ENCODE data around the gene BAZ2B. TPM values are rescaled to one million over a fixed set of nuclear protein-coding genes. Genes with fewer than 3 reads are reported as not detected.
A peak's percentile ranks its signal among the peaks of the same experiment; 100 is the strongest.

The BAZ2B gene
- total RNA-seq, 1 donor from 2014 or later, result 69.8 TPM

GRCh38 chr2:159449504-159450124 lies 166.7 kb downstream of the BAZ2B start:
- FAIRE-seq (no peak), DNase-seq (ENCODE audit: low read depth) (no peak)
- no peaks in the 10 kb centered on the region for H4K20me1 ChIP-seq (ENCODE audit: insufficient read depth, low read length)
- Mint-ChIP-seq H3K4me1 (ENCODE audit: low read depth, unreplicated experiment) (peaks cover 8% of the 10 kb centered on the region), H3K27ac (ENCODE audit: unreplicated experiment) (no peak overlapping the region), H3K9me3 (ENCODE audit: unreplicated experiment) (peaks cover 2% of the 10 kb centered on the region), H3K27me3 (ENCODE audit: low read depth, unreplicated experiment) (no peaks in the 10 kb centered on the region), H3K4me3 (ENCODE audit: unreplicated experiment) (no peak overlapping the region), H3K36me3 (ENCODE audit: low read depth, unreplicated experiment) (peaks cover 7% of the 10 kb centered on the region)
- no peaks in the 10 kb centered on the region for H3K4me1 ChIP-seq (ENCODE audit: insufficient read depth, low read length)
- H3K4me3 ChIP-seq (ENCODE audit: insufficient read depth, low read depth, low read length), result no peak overlapping the region
- H3K4me2 ChIP-seq (ENCODE audit: low read length), result no peak overlapping the region
- no peak for TF ChIP-seq EZH2 (IDR thresholded peaks at IDR 0.05; ENCODE audit: insufficient read depth, low read length)
- TF ChIP-seq, protein P1, sequence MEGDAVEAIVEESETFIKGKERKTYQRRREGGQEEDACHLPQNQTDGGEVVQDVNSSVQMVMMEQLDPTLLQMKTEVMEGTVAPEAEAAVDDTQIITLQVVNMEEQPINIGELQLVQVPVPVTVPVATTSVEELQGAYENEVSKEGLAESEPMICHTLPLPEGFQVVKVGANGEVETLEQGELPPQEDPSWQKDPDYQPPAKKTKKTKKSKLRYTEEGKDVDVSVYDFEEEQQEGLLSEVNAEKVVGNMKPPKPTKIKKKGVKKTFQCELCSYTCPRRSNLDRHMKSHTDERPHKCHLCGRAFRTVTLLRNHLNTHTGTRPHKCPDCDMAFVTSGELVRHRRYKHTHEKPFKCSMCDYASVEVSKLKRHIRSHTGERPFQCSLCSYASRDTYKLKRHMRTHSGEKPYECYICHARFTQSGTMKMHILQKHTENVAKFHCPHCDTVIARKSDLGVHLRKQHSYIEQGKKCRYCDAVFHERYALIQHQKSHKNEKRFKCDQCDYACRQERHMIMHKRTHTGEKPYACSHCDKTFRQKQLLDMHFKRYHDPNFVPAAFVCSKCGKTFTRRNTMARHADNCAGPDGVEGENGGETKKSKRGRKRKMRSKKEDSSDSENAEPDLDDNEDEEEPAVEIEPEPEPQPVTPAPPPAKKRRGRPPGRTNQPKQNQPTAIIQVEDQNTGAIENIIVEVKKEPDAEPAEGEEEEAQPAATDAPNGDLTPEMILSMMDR (IDR thresholded peaks at IDR 0.05; ENCODE audit: insufficient read depth, low read depth, low read length), result no peak
- H3K79me2 ChIP-seq (ENCODE audit: insufficient read depth, low read length), result no peaks in the 10 kb centered on the region
- no peak overlapping the region for H3K9ac ChIP-seq (ENCODE audit: low read length)
- no peaks in the 10 kb centered on the region for H3K9me3 ChIP-seq (ENCODE audit: insufficient read depth, low read depth, low read length)
- H3K27ac ChIP-seq (ENCODE audit: low read depth, low read length), result no peak overlapping the region
- no peak overlapping the region for H2AFZ ChIP-seq (ENCODE audit: low read depth, low read length)
- no peaks in the 10 kb centered on the region for H3K27me3 ChIP-seq (ENCODE audit: insufficient read depth, low read length)
- H3K36me3 ChIP-seq (ENCODE audit: insufficient read depth, low read length), result peaks cover 7% of the 10 kb centered on the region

DNA sequence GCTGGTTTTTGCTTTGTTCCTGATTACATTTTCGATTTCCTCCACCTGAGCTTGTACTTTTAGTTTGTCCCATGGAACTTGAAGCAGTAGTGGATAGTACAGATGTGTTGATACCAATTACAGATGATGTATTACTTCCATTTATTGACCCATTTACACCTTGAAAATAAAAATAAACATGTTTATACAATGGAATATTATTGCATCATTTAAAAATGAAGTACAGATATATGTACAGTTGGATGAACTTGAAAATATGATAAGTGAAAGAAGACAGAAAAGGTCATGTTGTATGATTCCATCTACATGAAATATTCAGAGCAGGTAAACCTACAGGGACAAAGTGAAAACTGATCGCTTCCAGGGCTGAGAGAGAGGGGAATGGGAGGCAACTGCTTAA lies 169.5 kb downstream of the BAZ2B start:
- no peaks in the 10 kb centered on the region for H3K27me3 ChIP-seq (ENCODE audit: insufficient read depth, low read length)
- H3K79me2 ChIP-seq (ENCODE audit: insufficient read depth, low read length), result no peaks in the 10 kb centered on the region
- no peaks in the 10 kb centered on the region for H4K20me1 ChIP-seq (ENCODE audit: insufficient read depth, low read length)
- DNase-seq (ENCODE audit: low read depth) (no peak), FAIRE-seq (peak; percentile 45)
- no peak overlapping the region for H3K9ac ChIP-seq (ENCODE audit: low read length)
- TF ChIP-seq, protein P1 (IDR thresholded peaks at IDR 0.05; ENCODE audit: insufficient read depth, low read depth, low read length), result no peak
- TF ChIP-seq EZH2 (IDR thresholded peaks at IDR 0.05; ENCODE audit: insufficient read depth, low read length), result no peak
- H3K4me2 ChIP-seq (ENCODE audit: low read length), result no peak overlapping the region
- H3K27ac ChIP-seq (ENCODE audit: low read depth, low read length), result no peak overlapping the region
- no peaks in the 10 kb centered on the region for H3K4me1 ChIP-seq (ENCODE audit: insufficient read depth, low read length)
- Mint-ChIP-seq H3K4me1 (ENCODE audit: low read depth, unreplicated experiment) (peaks cover 3% of the 10 kb centered on the region), H3K27me3 (ENCODE audit: low read depth, unreplicated experiment) (no peaks in the 10 kb centered on the region), H3K9me3 (ENCODE audit: unreplicated experiment) (peaks cover 2% of the 10 kb centered on the region), H3K27ac (ENCODE audit: unreplicated experiment) (no peak overlapping the region), H3K36me3 (ENCODE audit: low read depth, unreplicated experiment) (peaks cover 9% of the 10 kb centered on the region), H3K4me3 (ENCODE audit: unreplicated experiment) (no peak overlapping the region)
- H3K36me3 ChIP-seq (ENCODE audit: insufficient read depth, low read length), result peaks cover 10% of the 10 kb centered on the region
- H2AFZ ChIP-seq (ENCODE audit: low read depth, low read length), result no peak overlapping the region
- no peaks in the 10 kb centered on the region for H3K9me3 ChIP-seq (ENCODE audit: insufficient read depth, low read depth, low read length)
- H3K4me3 ChIP-seq (ENCODE audit: insufficient read depth, low read depth, low read length), result no peak overlapping the region

- Histone ChIP-seq H3K4me1 (ENCODE audit: insufficient read depth, low read length) (no peaks in the 10 kb centered on the region), H2AFZ (ENCODE audit: low read depth, low read length) (no peak overlapping the region), H3K27me3 (ENCODE audit: insufficient read depth, low read length) (no peaks in the 10 kb centered on the region), H3K36me3 (ENCODE audit: insufficient read depth, low read length) (peaks cover 10% of the 10 kb centered on the region), H4K20me1 (ENCODE audit: insufficient read depth, low read length) (no peaks in the 10 kb centered on the region), H3K9me3 (ENCODE audit: insufficient read depth, low read depth, low read length) (no peaks in the 10 kb centered on the region), H3K9ac (ENCODE audit: low read length) (no peak overlapping the region), H3K4me3 (ENCODE audit: insufficient read depth, low read depth, low read length) (no peak overlapping the region), H3K4me2 (ENCODE audit: low read length) (no peak overlapping the region), H3K27ac (ENCODE audit: low read depth, low read length) (no peak overlapping the region), H3K79me2 (ENCODE audit: insufficient read depth, low read length) (no peaks in the 10 kb centered on the region)
- Mint-ChIP-seq H3K36me3 (ENCODE audit: low read depth, unreplicated experiment) (peaks cover 9% of the 10 kb centered on the region), H3K27ac (ENCODE audit: unreplicated experiment) (no peak overlapping the region), H3K4me1 (ENCODE audit: low read depth, unreplicated experiment) (peaks cover 3% of the 10 kb centered on the region), H3K4me3 (ENCODE audit: unreplicated experiment) (no peak overlapping the region), H3K9me3 (ENCODE audit: unreplicated experiment) (peaks cover 2% of the 10 kb centered on the region), H3K27me3 (ENCODE audit: low read depth, unreplicated experiment) (no peaks in the 10 kb centered on the region)
- no peak for DNase-seq (ENCODE audit: low read depth)
- FAIRE-seq, result no peak
- TF ChIP-seq EZH2 (IDR thresholded peaks at IDR 0.05; ENCODE audit: insufficient read depth, low read length), result no peak
- TF ChIP-seq, protein P1 (IDR thresholded peaks at IDR 0.05; ENCODE audit: insufficient read depth, low read depth, low read length), result no peak
Measured at GRCh38 chr2:159446201-159446600, 170.1 kb downstream of the BAZ2B start.

All from astrocyte (in vitro differentiated cells and primary cell).